HepG2 (cell line): ENCODE data around the gene CNEP1R1. TPM values are rescaled to one million over a fixed set of nuclear protein-coding genes. Genes with fewer than 3 reads are reported as not detected.

ENCODE experiments used
- BRCA1 ChIP-seq: sonication (generic); formaldehyde crosslinking; IDR thresholded peaks from 2 replicates; pipeline ENCODE4 v1.4.0; 2020; ENCODE audit warnings: missing genetic modification reagents
- CREM ChIP-seq, 2 experiments: sonication (generic) in 1 of 2; formaldehyde crosslinking in 1 of 2; IDR thresholded peaks; 2 replicates each; pipeline versions ENCODE4 v1.4.0 to v1.6.1; 2016 to 2020; ENCODE audit warnings: antibody characterized with exemption in 1 of 2, mild to moderate bottlenecking in 1 of 2, missing genetic modification reagents in 1 of 2
- DMTF1 ChIP-seq: sonication (generic); formaldehyde crosslinking; IDR thresholded peaks from 2 replicates; pipeline ENCODE4 v1.4.0; 2020; ENCODE audit warnings: mild to moderate bottlenecking, missing genetic modification reagents
- GFI1 ChIP-seq: sonication (generic); formaldehyde crosslinking; IDR thresholded peaks from 2 replicates; pipeline ENCODE4 v1.5.0; 2020; ENCODE audit warnings: missing genetic modification reagents, mild to moderate bottlenecking, borderline replicate concordance
- HDAC1 ChIP-seq: sonication (generic); formaldehyde crosslinking; IDR thresholded peaks from 2 replicates; pipeline ENCODE4 v1.5.1; 2020; ENCODE audit warnings: mild to moderate bottlenecking, missing genetic modification reagents
- HNF4G ChIP-seq, 2 experiments: sonication (generic) in 1 of 2; formaldehyde crosslinking in 1 of 2; IDR thresholded peaks; 2 replicates each; pipeline versions ENCODE4 v1.4.0 to v1.6.1; 2011 to 2020; ENCODE audit warnings: borderline replicate concordance in 2 of 2, low read depth in 2 of 2, mild to moderate bottlenecking in 2 of 2, low read length in 1 of 2, missing genetic modification reagents in 1 of 2, moderate library complexity in 1 of 2
- HNRNPLL ChIP-seq: fragments of 200-400 bp; formaldehyde crosslinking; IDR thresholded peaks from 2 replicates; pipeline ENCODE4 v1.6.1; 2017; ENCODE audit warnings: mild to moderate bottlenecking, low read depth, low read length; ENCODE audit not compliant: poor library complexity, severe bottlenecking
- HOXA5 ChIP-seq: sonication (generic); formaldehyde crosslinking; IDR thresholded peaks from 2 replicates; pipeline ENCODE4 v1.4.0; 2020; ENCODE audit warnings: missing genetic modification reagents
- PREB ChIP-seq: sonication (generic); formaldehyde crosslinking; IDR thresholded peaks from 2 replicates; pipeline ENCODE4 v1.4.0; 2020; ENCODE audit warnings: missing genetic modification reagents
- SKI ChIP-seq: fragments of 450-650 bp; IDR thresholded peaks from one replicate; pipeline ENCODE4 v1.6.1; 2018; ENCODE audit warnings: mild to moderate bottlenecking; ENCODE audit not compliant: partially characterized antibody
- STAT5B ChIP-seq: sonication (generic); formaldehyde crosslinking; IDR thresholded peaks from 2 replicates; pipeline ENCODE4 v1.4.0; 2020; ENCODE audit warnings: missing genetic modification reagents
- ZC3H13 ChIP-seq: sonication (generic); formaldehyde crosslinking; IDR thresholded peaks from 2 replicates; pipeline ENCODE4 v1.8.1; 2023; ENCODE audit warnings: mild to moderate bottlenecking, missing genetic modification reagents, moderate library complexity
- ZKSCAN8 ChIP-seq: IDR thresholded peaks from 2 replicates; pipeline ENCODE4 v1.6.1; 2016; ENCODE audit warnings: borderline replicate concordance, missing genetic modification reagents, missing compliant biosample characterization
- ZMAT5 ChIP-seq: sonication (generic); formaldehyde crosslinking; IDR thresholded peaks from 2 replicates; pipeline ENCODE4 v1.5.0; 2020; ENCODE audit warnings: mild to moderate bottlenecking, low read depth, missing genetic modification reagents, borderline replicate concordance
- ZNF121 ChIP-seq: sonication (generic); formaldehyde crosslinking; IDR thresholded peaks from 2 replicates; pipeline ENCODE4 v1.5.0; 2020; ENCODE audit warnings: mild to moderate bottlenecking, missing genetic modification reagents
- ZNF292 ChIP-seq: sonication (generic); formaldehyde crosslinking; IDR thresholded peaks from 2 replicates; pipeline ENCODE4 v1.8.1; 2022; ENCODE audit warnings: mild to moderate bottlenecking, low read depth, missing genetic modification reagents, borderline replicate concordance
- ZNF441 ChIP-seq: sonication (generic); formaldehyde crosslinking; IDR thresholded peaks from 2 replicates; pipeline ENCODE4 v1.7.0; 2021; ENCODE audit warnings: missing genetic modification reagents, borderline replicate concordance
- ZNF572 ChIP-seq: sonication (generic); formaldehyde crosslinking; IDR thresholded peaks from 2 replicates; pipeline ENCODE4 v1.5.1; 2020; ENCODE audit warnings: mild to moderate bottlenecking, missing genetic modification reagents
- ZNF761 ChIP-seq: sonication (generic); formaldehyde crosslinking; conservative IDR thresholded peaks from 2 replicates; pipeline ENCODE4 v1.4.0; 2020; ENCODE audit warnings: mild to moderate bottlenecking, missing genetic modification reagents
- ZNF766 ChIP-seq: sonication (generic); formaldehyde crosslinking; IDR thresholded peaks from 2 replicates; pipeline ENCODE4 v1.5.0; 2020; ENCODE audit warnings: missing genetic modification reagents, borderline replicate concordance
- ZXDC ChIP-seq: sonication (generic); formaldehyde crosslinking; IDR thresholded peaks from 2 replicates; pipeline ENCODE4 v1.5.0; 2020; ENCODE audit warnings: mild to moderate bottlenecking, missing genetic modification reagents
- polyA plus RNA-seq, 8 experiments: library from polyadenylated mRNA; depleted of rRNA in 3 of 8; stranded (reverse) in 7 of 8; unstranded in 1 of 8; fragments of >200 nt; fragmentation: Illumina TruSeq in 4 of 8; extraction: Trizol in 4 of 8; gene quantifications; 2 replicates each; pipeline versions ENCODE4 v1.2.1 to v1.2.3, GENCODE V29; 2011 to 2016; ENCODE audit warnings: low read depth in 4 of 8, missing spikeins in 1 of 8, mixed read lengths in 1 of 8; ENCODE audit not compliant: insufficient read depth in 1 of 8
- total RNA-seq, 5 experiments: library from RNA; depleted of rRNA; stranded (reverse); fragments of >200 nt; fragmentation: Illumina TruSeq; extraction: Trizol; gene quantifications; 2 replicates each; pipeline ENCODE4 v1.2.3, GENCODE V29; 2016; ENCODE audit warnings: low read depth in 1 of 5

Gene CNEP1R1
- total and polyA plus RNA-seq, 2 of the 13 experiments (the other 11 are each of a cell fraction or from before 2014, with no cell fraction given) = 23.6 to 26.8 TPM

- TF ChIP-seq STAT5B (CRISPR knock-in tag) = no peak
- TF ChIP-seq HNRNPLL = peak; percentile 44
- TF ChIP-seq ZXDC (CRISPR knock-in tag) = 0 out of 2 replicates have a peak, but pooled peaks have one; percentile 11
- peak; percentile 78 for TF ChIP-seq SKI
- 0 out of 2 replicates have a peak, but pooled peaks have one; percentile 59 for TF ChIP-seq ZC3H13 (CRISPR knock-in tag)
- 0 out of 2 replicates have a peak, but pooled peaks have one; percentile 17 for TF ChIP-seq ZNF766 (CRISPR knock-in tag)
- TF ChIP-seq DMTF1 (CRISPR knock-in tag) = 0 out of 2 replicates have a peak, but pooled peaks have one; percentile 12
- no peak; the same call in 1 of the 2 replicates for TF ChIP-seq GFI1
- TF ChIP-seq HDAC1 = peak; percentile 68
- no peak for TF ChIP-seq HNF4G (IDR thresholded peaks at IDR 0.05; ENCODE audit: borderline replicate concordance, low read depth, low read length)
- 0 out of 2 replicates have a peak, but pooled peaks have one; percentile 0 for TF ChIP-seq HNF4G (CRISPR knock-in tag; IDR thresholded peaks at IDR 0.05; ENCODE audit: borderline replicate concordance, low read depth)
- TF ChIP-seq ZNF761 (CRISPR knock-in tag) = peak; percentile 32; the same call in 1 of the 2 replicates
- TF ChIP-seq ZMAT5 (CRISPR knock-in tag) = no peak
- TF ChIP-seq CREM (IDR thresholded peaks at IDR 0.05) = no peak
- TF ChIP-seq CREM (CRISPR knock-in tag; IDR thresholded peaks at IDR 0.05) = 0 out of 2 replicates have a peak, but pooled peaks have one; percentile 13
- no peak; the same call in 1 of the 2 replicates for TF ChIP-seq HOXA5 (CRISPR knock-in tag)
- TF ChIP-seq PREB = peak; percentile 13; the same call in 1 of the 2 replicates
- peak; percentile 99 for TF ChIP-seq ZNF121 (CRISPR knock-in tag)
- 0 out of 2 replicates have a peak, but pooled peaks have one; percentile 50 for TF ChIP-seq ZNF441 (CRISPR knock-in tag)
- no peak for TF ChIP-seq ZKSCAN8 (CRISPR knock-in tag)
- peak; percentile 51; the same call in 1 of the 2 replicates for TF ChIP-seq ZNF572
- TF ChIP-seq BRCA1 (CRISPR knock-in tag) = peak; percentile 2; the same call in 1 of the 2 replicates
- no peak for TF ChIP-seq ZNF292 (CRISPR knock-in tag)
Observed at GRCh38 chr16:50066482-50067289, 41.7 kb downstream of the CNEP1R1 start (continued).
